HG03135 (cell line): ENCODE data around the gene LRRC10.

Source experiments
- ATAC-seq: cut with Tn5 transposase; IDR thresholded peaks from one replicate; pipeline ENCODE4 v1.9.1; 2021; ENCODE audit warnings: mild to moderate bottlenecking, moderate library complexity; ENCODE audit not compliant: unreplicated experiment

LRRC10 gene, protein sequence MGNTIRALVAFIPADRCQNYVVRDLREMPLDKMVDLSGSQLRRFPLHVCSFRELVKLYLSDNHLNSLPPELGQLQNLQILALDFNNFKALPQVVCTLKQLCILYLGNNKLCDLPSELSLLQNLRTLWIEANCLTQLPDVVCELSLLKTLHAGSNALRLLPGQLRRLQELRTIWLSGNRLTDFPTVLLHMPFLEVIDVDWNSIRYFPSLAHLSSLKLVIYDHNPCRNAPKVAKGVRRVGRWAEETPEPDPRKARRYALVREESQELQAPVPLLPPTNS

GRCh38 chr12:69610729-69611128, at the start of gene LRRC10:
Gene LRRC10, minus strand, starts transcription at chr12:69610907. Its CDS starts 69 bp downstream, at chr12:69610838.
- ATAC-seq: no peak

DNA sequence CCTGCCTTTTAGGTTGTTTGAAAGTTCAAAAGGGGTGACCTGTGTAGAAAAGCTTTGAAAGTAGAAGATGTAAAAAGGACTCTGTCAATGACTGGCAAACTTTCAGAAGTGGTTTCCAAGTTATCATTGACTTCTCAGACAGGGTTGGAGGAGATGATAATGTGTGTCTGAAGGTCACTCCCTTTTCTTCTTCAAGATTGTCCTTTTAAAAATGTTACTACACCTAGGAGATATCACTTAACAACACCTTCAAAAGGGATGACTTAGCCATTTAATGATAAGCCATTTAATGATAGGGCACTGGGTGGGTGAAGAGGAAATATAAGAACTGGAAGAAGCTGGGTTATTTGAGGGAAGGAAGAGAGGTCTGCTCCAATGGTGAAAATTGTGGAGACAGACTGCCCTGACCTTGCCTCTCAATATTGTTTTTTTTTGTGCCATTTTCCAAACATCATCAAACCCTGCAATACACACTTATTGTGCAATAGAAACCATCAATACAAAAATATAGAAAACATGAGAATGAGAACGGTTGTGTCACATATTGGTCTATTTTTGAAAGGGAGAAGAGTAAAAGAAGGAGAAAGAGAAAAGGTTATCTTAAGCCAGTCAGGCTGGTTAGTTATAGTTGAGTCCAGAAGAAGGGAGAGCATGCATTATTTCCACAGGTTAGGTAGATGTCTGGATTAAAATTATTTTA, 49.6 kb upstream of the LRRC10 start:
- ATAC-seq: no peak

- ATAC-seq: no peak
Observed at GRCh38 chr12:69658203-69658602, 47.5 kb upstream of the LRRC10 start.

GRCh38 chr12:69657376-69658137, 46.9 kb upstream of the LRRC10 start:
- ATAC-seq: no peak

- no peak for ATAC-seq
Observed at GRCh38 chr12:69655616-69656340, 45.1 kb upstream of the LRRC10 start.

DNA sequence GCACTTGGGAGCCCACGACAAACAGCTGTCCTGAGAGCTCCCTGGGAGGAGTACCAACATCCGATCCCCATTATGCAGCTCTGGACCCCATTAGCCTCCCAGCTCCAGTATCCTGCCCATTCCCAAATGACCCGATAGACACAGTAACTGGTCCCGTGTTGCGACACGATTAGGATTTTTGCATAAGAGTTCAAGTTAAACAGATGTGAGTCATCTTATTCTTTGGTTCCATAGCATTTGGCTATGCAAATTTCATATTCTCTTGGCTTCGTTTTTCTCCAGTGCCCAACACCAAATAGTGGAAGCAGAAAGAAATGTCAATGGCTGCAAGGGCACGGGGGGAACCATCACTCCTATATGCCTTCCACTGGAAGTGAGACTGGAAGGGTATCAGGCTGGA, 43.0 kb upstream of the LRRC10 start:
- no peak for ATAC-seq

- no peak for ATAC-seq
Observed at GRCh38 chr12:69651922-69652321, 41.2 kb upstream of the LRRC10 start.

DNA sequence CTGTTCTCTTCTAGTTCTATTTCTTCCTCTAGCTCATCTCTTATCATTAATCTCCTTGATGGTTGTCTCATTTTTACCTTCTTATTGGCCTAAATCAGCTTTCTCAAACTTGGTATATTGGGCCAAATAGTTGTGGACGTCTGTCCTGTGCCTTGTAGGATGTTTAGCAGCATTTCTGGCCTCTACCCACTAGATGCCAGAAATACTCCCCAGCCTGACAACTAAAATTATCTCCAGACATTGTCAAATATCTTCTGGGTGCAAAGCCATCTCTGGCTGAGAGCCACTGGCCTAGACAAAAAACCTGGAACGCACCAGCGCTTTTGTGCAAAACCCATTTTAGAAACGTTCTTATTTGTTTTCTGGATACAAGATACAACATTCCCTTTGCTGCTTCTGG, 38.8 kb upstream of the LRRC10 start:
- ATAC-seq: no peak

DNA sequence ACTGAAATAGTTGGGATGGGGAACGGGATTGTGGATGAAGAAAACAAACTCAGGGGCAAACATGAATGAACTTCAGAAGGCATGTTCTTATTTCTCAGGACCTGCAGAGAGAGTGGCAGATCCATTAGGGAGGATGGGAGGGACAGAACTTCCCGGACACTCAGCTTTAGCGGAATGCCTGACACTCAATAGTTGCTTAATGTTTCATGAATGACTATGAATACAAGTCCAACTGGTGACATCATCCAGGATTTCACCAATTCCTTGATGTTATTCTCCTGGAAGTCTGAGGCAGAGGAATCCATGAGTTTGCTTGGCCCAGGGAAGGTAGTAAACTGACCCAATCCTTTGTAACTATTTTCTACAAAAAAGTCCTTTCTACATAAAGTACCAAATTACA, 37.8 kb upstream of the LRRC10 start:
- no peak for ATAC-seq

- ATAC-seq: no peak
Observed at GRCh38 chr12:69647178-69647577, 36.5 kb upstream of the LRRC10 start.

DNA sequence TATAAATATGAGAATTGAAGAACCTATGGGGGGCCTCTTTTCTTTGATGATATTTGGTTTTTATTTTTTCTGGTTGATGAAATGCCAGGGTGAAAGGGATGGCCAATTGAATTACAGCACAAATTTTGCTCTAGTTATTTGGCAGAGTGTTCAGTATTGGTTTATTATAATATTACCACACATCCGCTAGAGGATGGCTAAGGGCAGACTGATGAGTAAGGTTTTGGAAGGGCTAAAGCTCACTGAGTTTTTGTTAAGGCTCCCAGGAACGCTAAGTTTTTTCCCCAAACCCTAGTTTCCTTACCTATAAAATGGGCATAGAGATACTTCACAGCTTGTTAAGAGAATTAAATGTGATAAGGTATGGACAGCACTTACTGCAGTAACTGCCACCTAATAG, 34.3 kb upstream of the LRRC10 start:
- ATAC-seq: no peak

DNA sequence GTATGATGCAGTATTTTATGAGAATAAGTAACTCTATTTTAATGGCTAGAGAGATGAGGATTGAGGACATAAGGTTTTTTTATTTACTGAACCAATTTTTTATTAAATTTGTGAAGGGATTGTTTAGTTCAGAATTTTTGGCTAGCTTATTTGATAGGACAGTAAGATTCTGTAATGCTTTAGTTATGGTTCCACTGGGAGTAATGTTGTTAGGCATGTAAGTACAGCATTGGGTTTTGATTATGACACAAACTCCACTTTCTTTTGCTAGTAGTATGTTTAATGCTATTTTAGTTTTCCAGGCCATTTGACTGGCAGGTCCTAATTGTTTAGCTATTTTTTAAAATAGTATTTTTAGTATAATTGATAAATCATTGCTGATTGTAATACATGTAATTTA, 33.8 kb upstream of the LRRC10 start:
- ATAC-seq: no peak

- no peak for ATAC-seq
Observed at GRCh38 chr12:69642531-69642930, 31.8 kb upstream of the LRRC10 start.

DNA sequence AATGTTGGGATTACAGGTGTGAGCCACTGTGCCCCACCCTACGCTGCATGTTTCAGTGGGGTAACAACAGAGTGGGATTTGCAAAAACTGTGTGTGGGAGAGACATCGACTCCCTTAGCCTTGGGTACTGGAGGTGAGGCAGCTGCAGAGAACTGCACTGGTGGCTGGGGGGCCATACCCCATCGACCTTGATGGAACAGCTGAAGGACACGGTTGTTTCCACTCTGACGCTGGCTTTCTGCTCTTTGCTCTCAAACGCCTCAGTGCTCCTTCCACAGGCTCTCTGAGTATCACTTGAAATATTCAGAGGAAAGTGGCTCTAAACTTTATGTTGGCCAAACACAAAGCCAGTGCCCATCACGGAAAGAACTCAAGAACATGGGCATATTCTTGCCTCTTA, 30.8 kb upstream of the LRRC10 start:
- no peak for ATAC-seq

DNA sequence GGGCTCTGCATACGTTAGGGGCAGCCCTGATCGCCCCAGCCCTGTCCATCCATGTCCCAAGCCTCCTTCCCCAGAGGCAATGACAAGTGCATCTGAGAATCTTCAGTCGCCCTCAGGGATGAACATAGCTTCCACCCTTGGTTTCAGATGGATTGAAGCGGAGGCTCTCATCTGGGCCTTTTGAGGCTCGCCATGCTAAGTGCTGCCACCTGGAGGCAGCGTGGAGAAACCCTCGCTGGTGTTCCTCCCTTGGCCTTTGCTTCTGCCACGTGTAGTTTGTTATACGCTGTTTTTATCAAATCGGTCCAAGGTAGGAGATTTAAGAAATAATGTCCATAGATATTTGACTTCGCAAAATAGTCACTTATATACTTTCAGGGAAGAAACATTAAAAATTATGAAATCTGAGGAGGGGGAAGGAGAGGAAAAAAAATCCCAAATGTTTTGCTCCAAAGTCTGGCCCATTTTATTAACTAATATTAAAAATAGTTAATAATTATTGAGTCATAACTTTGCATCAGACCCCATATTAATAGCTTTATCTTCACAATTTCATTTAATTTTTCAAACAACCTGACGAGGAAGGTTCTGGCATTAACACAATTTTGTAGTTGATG, 28.8 kb upstream of the LRRC10 start:
- peak; percentile 77 for ATAC-seq

DNA sequence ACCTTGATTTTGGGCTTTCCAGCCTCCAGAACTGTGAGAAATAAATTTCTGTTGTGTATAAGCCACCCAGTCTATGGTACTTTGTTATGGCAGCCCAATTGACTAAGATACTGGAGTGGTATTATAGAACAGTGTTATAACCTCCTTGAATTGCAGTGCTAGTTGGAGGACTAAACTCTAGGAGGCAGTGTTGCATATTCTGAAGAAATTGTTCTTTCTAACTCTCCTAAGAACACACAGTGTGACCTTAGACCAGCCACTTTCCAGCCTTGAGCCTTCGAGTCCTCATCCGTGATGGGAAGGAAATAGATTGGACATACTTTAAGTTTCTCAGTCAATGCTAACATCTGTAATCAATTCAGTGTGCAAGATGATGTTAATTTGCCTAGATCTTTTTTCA, 22.4 kb upstream of the LRRC10 start:
- ATAC-seq: no peak

GRCh38 chr12:69630191-69630590, 19.5 kb upstream of the LRRC10 start:
- ATAC-seq: no peak

GRCh38 chr12:69627501-69627900, 16.8 kb upstream of the LRRC10 start:
- ATAC-seq: no peak

DNA sequence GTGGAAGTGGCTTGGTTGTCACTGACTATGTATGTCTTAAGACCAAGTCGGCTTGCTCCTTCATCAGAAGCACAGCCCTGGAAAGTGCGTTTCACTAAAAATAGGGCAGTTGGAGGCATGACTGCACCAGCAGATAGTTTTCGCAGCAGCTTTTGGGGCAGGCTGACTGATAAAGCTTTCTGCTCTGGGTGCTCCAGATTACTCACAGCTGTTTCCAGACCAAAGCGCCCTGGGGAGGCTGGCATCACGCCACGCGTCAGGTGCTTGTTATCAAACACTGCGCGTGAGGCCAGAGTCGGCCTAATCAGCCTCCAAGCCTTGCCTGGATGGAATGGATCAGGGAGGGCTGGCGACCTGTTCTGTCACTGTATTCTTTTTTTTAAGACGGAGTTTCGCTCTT, 13.3 kb upstream of the LRRC10 start:
- no peak for ATAC-seq

GRCh38 chr12:69621551-69621950, 10.8 kb upstream of the LRRC10 start:
- ATAC-seq: no peak

GRCh38 chr12:69620921-69621320, 10.2 kb upstream of the LRRC10 start:
- ATAC-seq: no peak
